NCI-H2196 (cell line): Measurements from ENCODE around the gene SYNE1.

ENCODE experiments used
- DNase-seq: peaks from one replicate; lab custom pipeline; 2025; ENCODE audit not compliant: unreplicated experiment; lab: John Stamatoyannopoulos, UW

Gene SYNE1

DNA sequence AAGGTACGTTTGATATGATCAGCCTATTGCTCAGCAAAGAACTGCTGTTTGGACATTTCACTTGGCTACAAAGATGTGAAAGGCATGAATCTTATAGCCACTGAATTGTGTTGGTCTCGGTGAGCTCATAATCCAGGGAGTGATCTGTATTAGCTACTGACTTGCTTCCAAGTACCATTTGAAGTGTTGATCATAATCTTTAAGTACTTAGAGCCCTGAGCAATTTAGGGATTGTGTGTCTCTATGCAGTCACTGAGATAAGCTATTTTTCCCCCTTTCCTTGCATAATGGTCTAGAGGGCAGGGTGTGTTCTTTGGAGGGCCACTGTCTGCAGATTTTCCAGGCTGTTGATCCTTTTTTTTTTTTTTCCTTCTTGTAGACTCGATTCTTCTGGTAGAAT, 436.0 kb downstream of the SYNE1 start:
- DNase-seq, result no peak

DNA sequence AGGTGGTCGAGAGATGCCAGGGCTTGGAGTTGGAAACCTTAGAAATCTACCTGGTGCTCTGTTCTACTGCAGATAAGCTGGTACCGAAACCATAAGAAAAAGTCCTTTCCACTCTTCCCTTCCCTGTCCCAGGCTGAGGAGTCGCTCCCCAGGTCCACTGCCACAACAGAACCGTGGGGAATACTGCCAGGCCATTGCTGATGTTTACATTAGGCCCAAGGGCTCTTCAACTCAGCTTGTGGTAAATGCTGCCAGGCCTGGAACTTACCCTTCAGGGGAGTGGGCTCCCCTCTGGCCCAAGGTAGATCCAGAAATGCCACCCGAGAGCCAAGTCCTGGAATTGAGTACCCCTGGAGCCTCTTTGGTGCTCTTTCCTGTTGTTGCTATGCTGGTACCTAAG, 441.3 kb downstream of the SYNE1 start:
- no peak for DNase-seq

DNA sequence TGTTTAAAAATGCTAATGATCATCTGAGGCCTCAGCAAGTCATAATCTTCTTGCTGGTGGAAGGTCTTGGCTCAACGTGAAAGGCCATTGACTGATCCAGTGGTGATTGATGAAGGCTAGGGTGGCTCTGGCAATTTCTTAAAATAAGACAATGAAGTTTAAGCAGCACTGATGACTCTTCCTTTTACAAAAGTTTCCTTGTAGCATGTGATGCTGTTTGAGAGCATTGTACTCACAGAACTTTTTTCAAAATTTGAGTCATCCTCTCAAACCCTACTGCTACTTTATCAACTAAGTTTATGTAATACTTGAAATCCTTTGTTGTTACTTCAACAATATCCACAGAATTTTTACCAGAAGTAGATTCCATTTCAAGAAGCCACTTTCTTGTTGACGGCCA, 447.4 kb downstream of the SYNE1 start:
- no peak for DNase-seq

DNA sequence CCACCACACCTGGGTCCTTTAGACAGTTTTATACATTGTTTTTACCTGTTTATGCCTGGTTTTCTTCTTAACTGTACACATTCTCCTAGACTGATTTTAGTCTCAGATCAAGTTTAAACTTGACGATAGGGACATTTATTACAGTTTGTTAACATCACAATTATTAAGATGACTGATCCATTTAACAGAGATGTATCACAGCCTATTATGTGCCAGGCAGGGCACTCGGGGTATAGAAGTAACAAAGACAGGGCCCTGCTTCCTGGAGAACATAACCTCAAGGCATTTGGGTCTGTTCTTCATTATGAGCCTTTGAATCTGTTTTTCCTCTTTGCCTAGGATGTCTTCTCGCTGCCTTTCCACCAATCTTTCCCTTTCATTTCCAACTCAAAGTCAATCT, 449.2 kb downstream of the SYNE1 start:
- DNase-seq, result no peak

DNA sequence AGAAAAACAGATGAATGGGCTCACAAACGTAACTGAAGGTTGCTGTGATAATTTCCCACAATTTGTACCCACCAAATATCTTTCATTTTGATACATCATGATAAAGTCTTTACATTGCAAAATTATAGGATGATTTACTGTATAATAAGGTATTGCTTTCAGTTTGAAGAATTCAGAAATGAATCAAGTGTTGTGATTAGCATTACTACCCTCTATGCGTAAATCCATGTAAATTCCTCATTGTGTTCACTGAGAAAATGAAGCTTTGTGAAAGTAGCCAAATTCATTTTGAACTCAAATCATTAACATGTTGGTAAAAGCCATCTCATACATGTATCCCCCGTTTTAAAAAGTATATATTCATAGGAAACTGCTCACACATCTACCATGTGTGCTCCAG, 450.3 kb downstream of the SYNE1 start:
- no peak for DNase-seq

DNA sequence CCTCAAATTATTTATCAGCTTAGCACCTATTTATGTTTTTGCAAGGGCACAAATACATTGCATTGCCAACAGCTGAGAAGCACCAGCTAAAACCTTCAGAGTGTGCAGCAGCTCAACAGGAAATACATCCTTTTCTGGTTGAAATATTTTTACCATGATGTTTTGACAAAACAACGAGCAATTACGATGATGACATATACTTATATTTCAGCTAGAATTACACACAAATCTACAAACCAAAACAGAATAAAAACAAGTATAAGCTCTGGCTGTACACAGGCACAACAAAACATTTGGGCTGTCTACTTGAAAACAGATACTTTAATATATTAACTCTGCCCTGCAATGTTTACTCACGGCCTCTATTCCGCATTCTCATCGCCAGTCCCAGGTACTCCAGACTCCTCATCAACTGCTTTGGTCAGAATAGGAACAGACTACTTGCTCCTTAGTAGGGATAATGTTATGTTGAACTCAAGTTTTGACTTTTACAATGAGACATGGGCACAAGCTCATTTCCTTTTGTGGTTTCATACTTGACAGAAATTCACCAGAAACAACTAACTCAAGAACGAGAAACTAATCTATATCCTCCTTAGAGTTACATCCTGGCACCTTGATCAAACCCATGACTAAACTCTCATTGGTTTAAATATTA, 452.1 kb downstream of the SYNE1 start:
- peak; percentile 21 for DNase-seq

DNA sequence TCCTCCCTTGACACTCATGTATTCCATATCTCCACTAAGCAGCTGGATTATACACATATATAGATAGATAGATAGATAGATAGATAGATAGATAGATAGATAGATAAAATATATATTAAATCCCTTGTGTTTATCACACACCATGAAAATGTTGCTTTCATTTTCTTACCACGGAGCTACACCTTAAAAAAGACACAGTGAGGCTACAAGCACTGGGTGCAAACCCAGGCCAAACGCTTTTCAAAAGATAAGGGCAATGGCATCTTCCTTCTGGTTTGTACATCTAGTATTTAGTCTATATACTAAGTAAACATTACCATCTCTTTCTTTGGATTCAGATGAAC, 452.6 kb downstream of the SYNE1 start:
- no peak for DNase-seq

DNA sequence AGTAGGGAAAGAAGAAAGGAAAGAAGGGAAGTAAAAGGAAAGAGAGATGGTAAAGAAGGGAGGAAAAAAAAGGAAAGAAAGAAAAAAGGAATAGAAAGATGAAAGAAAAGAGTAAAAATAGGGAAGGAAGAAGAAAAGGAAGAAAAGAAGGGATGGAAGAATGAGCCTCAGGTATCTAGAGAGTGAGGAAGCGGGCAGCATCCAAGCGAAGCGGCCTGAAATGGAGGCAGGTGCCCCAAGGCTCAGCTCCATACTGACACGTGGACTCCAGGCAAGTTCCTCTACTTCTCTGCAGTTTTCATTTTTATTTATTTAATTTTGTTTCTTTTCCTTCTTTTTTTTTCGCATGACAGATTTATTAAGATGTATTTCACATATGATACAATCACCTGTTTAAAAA, 456.6 kb downstream of the SYNE1 start:
- DNase-seq, result no peak

DNA sequence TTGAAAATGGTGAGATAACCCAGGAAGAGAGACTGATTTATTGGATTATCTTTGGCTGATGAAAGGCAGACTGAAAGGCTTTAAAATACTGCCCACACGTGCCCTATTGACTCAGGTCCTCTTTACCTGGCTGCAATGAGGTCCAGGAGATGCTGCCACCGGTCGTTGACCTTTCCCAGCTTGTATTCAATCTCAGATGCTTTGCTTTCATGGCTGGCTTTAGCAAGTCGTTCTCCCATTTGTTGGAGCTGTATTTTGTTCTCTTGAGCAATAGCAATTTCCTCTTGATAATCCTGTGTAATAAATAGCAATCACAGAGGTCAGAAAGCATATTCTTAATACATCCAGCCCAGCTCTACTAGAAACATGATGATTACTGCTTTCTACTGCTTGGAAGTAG, 460.9 kb downstream of the SYNE1 start:
- peak; percentile 2 for DNase-seq

DNA sequence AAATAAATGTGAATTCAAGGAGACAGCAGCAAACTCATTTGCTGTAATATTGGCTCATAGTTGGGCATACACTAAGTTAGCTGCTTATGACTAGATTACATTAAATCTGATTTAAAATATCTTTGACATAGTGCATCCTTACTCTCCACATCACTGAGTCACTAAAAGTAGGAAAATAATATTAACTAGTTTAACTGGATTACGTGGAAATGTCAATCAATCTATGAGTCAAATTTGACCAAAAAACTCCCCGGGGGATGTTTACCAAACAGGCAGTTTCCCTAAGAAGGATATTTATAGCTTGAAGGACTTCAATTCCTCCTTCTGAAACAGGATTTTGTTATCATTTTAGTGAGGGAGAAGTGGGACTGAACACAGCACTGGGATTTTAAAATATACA, 463.2 kb downstream of the SYNE1 start:
- DNase-seq, result no peak

DNA sequence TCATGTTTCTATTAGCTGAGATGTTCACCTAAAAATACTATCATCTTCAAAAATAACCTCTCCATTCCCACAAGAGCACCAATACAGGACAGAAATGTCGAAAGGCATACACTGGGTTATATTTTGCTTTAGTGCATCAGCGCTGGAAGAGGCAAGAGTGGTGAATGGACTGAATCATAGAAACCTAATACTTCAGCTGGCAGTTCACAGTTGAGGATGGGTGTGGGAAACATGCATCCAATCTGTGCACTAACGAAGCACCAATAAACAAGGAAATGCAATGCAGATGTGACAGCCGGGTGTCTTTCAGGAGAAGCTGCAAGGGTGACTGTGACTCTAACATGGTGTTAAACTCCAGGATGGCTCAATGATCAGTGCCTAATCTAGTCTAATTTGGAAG, 463.8 kb downstream of the SYNE1 start:
- DNase-seq, result no peak

DNA sequence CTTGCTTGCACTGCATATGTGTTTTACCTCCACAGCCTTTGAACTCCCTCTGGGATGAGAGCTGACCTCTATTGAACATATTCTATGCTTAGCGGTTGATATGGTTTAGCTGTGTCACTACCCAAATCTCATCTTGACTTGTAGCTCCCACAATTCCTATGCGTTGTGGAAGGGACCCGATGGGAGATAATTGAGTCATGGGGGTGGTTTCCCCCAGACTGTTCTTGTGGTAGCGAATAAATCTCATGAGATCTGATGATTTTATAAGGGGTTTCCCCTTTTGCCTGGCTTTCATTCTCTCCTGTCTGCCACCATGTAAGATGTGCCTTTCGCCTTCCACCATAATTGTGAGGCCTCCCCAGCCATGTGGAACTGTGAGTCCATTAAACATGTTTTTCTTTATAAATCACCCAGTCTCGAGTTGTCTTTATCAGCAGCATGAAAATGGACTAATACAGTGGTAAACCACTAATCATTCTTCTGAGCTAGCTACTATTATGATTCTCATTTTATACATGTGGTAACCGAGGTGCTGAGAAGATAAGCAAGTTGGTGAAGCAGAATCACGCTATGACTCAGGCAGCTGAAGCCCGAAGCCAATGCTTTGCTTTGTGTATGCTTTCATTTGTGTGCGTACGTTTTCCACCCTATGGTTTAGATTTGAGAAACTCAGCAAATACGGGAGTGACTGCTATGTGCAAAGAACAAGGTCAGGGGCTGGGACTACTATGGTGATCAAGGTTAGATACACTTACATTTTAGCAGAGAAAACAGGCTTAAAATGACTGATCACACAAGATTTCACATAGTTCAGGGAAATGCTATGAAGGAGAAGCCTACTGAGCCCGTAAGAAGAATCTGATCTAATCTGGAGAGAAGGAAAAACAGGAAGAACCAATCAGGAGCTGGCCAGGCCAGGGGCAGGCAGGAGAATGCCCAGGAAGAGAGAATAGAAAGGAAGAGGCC, 466.2 kb downstream of the SYNE1 start:
- no peak for DNase-seq

DNA sequence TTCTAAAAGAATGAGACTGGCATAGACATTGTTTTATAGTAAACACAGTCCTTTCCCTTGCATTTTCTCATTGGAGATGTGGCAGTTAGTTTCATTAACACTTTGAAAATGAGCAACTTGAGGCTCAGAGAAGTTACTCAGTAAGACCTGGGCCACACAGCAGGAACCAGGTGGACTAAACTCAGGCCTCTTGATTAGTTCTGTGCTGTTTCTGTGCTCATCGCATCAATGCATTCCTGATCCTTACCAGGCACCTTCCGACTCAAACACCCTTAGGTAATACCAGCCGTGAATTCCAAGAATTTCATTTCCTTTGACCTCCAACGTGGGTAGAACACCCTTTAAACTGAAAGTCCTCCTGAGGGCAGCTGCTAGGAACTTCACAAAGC, 466.9 kb downstream of the SYNE1 start:
- no peak for DNase-seq

DNA sequence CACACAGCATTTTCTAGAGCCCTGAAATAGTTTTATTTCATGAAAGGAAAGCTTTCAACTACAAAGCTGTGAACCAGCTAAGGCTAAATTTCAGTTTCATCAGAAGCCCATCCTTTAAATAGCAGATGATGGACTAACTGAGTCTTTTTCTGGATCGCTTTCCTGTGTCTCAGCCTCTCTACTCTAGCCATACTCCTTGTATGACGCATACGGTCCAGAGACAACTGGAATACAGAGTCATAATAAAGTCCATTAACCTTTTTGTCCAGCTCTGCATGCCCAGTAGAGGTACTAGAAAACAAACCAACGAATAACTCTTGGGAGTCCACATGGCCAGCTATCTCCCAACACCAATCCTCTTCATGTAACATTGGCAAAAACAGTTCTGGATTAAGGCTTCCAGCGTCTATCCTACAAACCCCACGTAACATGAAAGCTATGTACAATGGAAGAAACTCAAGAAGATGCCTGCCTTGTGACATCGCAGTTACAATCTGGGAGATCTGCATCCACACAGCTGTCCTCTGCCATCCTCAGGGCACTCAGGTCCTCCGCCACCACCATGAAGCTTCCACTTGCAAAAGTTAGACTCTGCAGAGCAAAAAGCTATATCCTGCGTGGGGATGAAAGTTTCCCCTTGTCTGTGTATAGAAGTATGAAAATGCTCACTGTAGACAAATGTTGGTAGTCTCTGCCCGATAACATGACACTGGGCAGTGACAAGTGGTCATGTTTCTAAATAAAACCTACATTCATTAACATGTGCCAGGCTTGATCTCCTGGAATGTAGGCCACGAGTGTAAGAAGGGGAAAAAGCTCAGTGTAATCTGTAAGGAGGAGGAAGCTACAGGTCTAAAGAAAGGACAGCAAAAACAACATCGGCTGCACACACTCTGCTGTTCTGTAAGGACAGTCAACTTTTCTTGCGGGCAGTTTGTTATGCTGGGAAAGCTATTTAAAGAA, 469.2 kb downstream of the SYNE1 start:
- no peak for DNase-seq

DNA sequence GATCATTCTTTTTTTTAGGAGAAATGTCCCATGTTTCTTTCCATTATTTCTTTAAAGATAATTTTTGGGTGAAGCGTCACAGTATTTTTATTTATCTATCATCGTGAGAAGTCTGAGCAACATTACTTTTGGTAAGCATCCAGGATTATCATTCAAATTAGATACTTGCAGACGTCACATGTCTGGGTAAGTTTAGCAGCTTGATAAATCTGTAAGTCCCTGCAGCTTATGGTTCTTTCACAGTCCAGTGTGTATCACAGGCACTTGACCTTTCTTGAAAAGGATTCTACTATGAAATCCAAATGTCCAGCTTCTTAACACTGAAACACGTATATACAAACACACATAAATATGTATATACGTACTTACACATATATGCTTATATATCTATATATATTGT, 470.3 kb downstream of the SYNE1 start:
- DNase-seq, result no peak

DNA sequence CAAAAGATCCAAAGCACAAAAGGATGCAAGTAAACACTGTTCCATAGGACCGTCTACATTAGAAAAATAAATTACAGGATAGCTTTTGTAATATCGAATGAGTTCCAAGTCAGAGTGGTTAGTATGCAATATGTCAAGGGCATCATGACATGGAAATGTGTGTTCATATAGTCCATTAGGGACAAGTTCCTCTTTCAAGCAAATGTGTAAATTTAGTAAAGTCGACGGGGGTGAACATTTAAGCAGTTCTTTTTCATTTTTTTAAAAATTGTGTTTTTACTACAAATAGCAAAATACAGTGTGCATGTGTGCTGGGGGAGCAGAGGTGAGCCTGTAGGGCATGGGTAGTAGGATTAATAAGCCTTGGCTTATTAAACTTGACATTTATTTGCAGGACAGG, 470.7 kb downstream of the SYNE1 start:
- no peak for DNase-seq

DNA sequence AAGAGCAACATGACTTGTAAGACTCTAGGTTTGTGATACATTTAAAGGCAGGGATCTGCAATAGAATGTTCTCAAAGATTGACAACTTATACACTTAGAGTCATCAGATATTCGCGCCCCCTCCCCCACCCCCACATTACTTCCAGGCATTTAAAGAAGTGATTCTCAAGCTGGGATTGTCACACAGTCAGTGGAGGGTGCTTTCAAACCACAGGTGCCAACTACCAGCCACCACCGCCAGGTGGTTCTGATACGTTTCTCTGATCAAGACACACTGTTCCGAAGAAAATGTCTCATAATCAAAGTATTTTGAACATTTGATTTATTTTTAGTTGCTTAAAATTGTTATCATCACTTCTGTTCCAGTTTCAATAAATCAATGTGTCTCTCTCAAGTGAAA, 472.2 kb downstream of the SYNE1 start:
- no peak for DNase-seq

DNA sequence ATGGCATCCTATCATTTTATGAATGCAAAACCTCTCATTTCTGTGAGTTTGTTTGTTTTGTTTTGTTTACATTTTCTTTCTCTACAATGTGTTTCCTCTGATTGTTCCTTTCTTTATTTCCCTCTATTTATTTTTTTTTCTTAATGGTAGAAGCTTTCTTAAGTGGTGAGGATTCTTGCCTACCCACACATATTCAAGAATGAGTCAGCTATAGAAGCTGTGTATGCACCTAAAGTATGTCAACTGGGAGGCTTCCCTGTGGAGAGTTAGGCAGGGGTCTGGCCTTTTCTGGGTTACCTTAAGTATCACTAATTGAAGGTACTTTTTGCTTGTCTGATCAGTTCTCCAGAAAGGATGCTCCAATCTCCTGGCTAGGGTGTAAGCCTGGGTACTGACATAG, 475.7 kb downstream of the SYNE1 start:
- no peak for DNase-seq

DNA sequence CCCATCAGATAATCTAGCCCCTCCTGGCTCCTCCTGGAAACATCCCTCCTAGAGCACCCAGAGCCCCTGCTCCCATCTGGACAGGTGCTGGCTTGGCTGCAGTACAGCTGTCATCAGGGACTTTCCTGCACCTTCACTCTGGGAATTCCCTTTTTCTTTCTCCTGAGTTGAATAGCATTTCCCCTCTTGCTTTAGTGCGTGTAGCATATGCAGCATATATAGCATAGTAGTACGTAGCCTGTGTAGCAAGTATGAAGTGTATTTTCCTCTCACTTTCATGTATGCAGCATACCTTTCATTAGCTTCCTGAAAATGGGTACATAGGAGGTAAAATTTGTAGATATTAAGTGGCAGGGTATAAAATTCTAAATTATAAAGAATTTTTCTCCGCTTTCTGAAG, 476.8 kb downstream of the SYNE1 start:
- no peak for DNase-seq

DNA sequence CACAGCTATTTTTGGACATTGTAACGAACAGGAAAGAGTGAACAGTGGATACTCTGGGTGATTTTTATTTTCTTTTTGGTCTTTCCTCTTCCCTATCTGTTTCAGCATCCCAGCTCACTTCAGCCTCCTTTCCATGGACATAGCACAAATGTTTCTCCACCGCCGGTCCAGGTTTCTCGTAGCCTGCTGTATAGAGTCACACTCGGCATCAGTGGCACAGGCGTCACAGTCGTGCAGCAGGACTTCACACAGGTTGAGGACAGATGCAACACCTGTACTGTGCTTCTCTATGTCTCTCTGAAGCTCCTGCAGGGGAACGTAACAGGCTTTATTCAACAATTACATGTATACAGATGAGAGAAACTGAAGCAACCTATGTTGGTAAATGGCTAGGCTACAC, 481.4 kb downstream of the SYNE1 start:
- DNase-seq, result no peak

DNA sequence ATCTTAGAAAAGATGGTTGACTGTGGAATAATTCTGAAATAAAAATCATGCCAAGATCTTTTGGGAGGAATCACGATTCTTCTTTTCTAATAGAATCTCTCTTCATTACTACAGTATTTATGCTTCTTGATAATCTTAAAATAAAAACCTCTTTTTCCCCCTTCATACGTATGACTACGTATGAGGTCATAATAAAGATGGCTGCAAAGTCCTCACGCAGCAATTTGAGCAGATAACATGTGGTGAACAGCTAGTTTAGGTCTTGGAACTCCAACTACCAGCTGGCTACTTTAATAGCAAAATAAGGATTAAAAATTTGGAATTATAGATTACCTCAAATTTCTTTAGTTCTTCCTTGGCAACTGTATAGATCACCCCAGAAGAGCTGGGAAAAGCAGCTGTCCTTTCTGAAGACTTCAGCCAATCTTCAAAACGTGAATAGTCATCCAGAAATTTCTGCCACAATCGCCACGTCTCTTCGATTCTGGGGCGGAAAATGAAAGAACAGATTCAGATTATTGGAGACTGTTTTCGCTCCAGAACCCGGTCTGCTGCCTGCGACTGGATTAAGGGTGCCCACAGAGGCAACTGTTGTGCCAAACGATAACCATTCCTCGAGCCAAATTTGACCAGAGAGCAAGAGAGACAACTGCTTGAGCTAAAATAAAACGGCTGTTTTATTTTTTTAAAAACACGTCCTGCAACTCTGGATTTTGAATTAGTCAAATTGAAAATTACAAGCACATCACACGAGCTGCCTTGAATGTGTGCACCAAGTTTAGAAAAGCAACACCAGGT, 482.4 kb downstream of the SYNE1 start:
- no peak for DNase-seq
